IPS-20b (cell line): ENCODE data around the gene PHYHD1.
"Not testable (repeated sequence)": the region's sequence is repeated elsewhere in the genome, so short reads cannot be mapped to it uniquely, and the experiment has no call there.

Experiments used
- H3K27ac ChIP-seq: one replicate; pipeline ENCODE4 v1.5.1; 2013; ENCODE audit warnings: low read length
- H3K27me3 ChIP-seq: 2 replicates; pipeline ENCODE4 v1.6.1; 2013; ENCODE audit warnings: mild to moderate bottlenecking, low read length, inconsistent platforms; ENCODE audit not compliant: insufficient read depth
- H3K36me3 ChIP-seq: 2 replicates; pipeline ENCODE4 v1.6.1; 2013; ENCODE audit warnings: low read depth, mild to moderate bottlenecking, inconsistent platforms, low read length, moderate library complexity; ENCODE audit not compliant: insufficient read depth
- H3K4me1 ChIP-seq: 2 replicates; pipeline ENCODE4 v1.6.1; 2013; ENCODE audit warnings: mild to moderate bottlenecking, control low read depth, inconsistent platforms, low read length, moderate library complexity; ENCODE audit not compliant: insufficient read depth
- H3K4me3 ChIP-seq: 2 replicates; pipeline ENCODE4 v1.5.1; 2013; ENCODE audit warnings: mild to moderate bottlenecking, low read length, inconsistent platforms
- H3K9ac ChIP-seq: 2 replicates; pipeline ENCODE4 v1.6.1; 2013; ENCODE audit warnings: low read depth, mild to moderate bottlenecking, inconsistent platforms, low read length, moderate library complexity
- H3K9me3 ChIP-seq: 2 replicates; pipeline ENCODE4 v1.6.1; 2013; ENCODE audit warnings: mild to moderate bottlenecking, low read depth, low read length, inconsistent platforms; ENCODE audit not compliant: insufficient read depth

PHYHD1 gene

DNA sequence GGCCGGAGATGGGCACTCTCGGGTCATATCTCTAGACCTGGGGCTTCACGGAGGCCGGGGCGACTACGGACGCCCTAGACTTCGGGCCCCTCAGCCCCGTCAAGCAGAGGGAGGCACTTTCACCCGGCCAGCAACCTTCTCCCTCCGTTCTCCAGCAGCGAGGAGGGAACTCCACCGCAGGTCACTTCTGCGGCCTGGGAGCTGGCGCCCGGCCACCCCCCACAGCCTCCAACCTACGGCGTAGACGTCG lies 26.4 kb downstream of the PHYHD1 start:
- peaks cover 6% of the 10 kb centered on the region for H3K4me1 ChIP-seq
- H3K4me3 ChIP-seq: peak overlapping the region; percentile 89
- H3K9ac ChIP-seq: peak overlapping the region; percentile 88
- peaks cover 36% of the 10 kb centered on the region; the same call in 1 of the 2 replicates for H3K36me3 ChIP-seq
- no peaks in the 10 kb centered on the region for H3K9me3 ChIP-seq
- no peaks in the 10 kb centered on the region for H3K27me3 ChIP-seq
- H3K27ac ChIP-seq: peak overlapping the region; percentile 59

DNA sequence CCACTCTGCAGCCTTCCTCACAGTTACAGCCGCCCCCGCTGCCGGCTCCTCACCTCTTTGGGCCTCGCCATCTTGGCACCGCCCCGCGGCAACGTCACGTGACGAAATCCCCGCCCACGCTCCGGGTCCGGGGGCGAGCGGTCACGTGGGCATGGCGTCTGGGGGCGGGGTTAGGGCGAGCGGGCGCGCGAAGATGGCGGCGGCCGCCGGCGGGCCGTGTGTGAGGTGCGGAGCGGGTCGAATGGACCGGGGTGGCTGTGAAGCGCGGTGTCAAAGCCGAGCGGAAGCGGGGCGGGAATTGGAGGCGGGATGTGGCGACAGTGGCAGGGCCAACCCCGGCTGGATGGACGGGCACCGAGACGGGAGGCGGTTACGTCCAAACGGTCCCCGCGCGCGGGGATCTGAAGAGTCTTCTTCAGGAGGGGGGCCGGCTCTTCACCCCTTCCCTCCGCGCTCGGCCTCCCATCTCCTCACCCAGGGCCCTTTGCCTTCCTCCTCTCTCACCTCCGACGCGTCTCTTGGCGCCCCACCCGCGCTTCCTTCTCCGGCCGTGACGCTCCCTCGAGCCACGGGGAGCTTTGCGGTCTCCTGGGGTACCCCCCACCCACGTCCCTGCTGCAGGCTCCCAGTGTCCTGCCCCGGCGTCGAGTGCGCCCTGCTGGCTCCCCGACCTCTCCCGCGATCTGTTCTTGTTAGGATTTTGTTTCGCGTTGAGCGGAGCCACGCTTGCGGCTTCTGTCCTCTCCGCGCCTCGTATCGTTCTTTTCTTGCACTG lies 26.9 kb downstream of the PHYHD1 start, which contains the start of the genes DOLK and NUP188:
TSS of gene DOLK (minus strand) at position 77 of the 775 bp plus-strand sequence. CDS start 300 bp downstream, outside the sequence.
TSS of gene NUP188 (plus strand) at position 173 of the 775 bp plus-strand sequence. CDS start at position 194, 21 bp downstream.
- peak within 1 kb of the TSS; percentile 59 for H3K27ac ChIP-seq
- H3K9ac ChIP-seq: peak within 1 kb of the TSS; percentile 88
- H3K36me3 ChIP-seq: peaks cover 41% of the 10 kb centered on the region
- H3K4me3 ChIP-seq: peak within 1 kb of the TSS; percentile 89
- H3K27me3 ChIP-seq: no peaks in the 10 kb centered on the region
- H3K9me3 ChIP-seq: no peaks in the 10 kb centered on the region
- peaks cover 6% of the 10 kb centered on the region for H3K4me1 ChIP-seq

DNA sequence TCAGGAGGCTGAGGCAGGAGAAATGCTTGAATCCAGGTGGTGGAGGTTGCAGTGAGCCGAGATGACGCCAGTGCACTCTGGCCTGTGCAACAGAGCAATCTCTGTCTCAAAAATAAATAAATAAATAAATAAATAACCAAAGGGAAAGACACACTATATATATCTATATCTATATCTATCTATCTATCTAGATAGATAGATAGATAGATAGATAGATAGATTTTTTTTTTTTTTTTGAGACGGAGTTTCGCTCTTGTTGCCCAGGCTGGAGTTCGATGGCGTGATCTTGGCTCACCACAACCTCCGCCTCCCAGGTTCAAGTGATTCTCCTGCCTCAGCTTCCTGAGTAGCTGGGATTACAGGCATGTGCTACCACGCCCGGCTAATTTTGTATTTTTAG lies 40.6 kb downstream of the PHYHD1 start:
- not testable (repeated sequence) for H3K4me1 ChIP-seq, H3K9ac ChIP-seq, H3K9me3 ChIP-seq, H3K27me3 ChIP-seq, H3K27ac ChIP-seq, H3K4me3 ChIP-seq
- peaks cover 90% of the 10 kb centered on the region for H3K36me3 ChIP-seq

DNA sequence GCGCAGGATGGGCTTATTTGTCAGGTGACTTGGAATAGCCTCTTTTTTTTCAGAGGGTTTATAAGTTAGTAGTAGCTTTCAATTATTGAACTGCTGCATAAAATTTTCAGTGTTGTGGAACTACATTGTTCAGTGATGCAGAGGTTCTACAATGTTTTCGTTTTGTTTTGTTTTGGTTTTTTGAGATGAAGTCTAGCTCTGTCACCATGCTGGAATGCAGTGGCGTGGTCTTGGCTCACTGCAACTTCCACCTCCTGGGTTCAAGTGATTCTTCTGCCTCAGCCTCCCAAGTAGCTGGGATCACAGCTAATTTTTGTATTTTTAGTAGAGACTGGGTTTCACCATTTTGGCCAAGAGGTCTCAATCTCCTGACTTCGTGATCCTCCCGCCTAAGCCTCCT lies 48.7 kb downstream of the PHYHD1 start:
- Histone ChIP-seq H3K27ac (no peak overlapping the region), H3K9ac (no peak overlapping the region), H3K27me3 (no peaks in the 10 kb centered on the region), H3K4me1 (no peaks in the 10 kb centered on the region), H3K4me3 (no peak overlapping the region), H3K36me3 (peaks cover 90% of the 10 kb centered on the region), H3K9me3 (no peaks in the 10 kb centered on the region)

DNA sequence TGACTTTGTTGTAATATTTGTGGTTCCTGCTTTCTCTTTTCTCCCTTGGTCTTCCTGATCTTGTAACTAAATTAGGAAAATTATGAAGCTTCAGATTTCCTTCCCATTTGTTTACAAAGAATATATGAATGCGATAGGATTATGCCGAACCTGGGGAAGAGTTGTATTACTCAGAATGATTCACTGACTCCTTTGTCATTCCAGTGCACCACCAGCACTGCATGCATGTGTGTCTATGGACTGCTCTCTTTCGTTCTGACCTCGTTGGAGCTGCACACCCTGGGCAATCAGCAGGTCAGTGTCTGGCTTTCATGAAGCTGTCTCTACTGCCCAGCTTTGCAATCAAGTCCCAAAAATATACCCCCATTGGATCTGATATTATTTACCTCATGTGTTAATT lies 52.2 kb downstream of the PHYHD1 start:
- peaks cover 98% of the 10 kb centered on the region for H3K36me3 ChIP-seq
- no peaks in the 10 kb centered on the region for H3K9me3 ChIP-seq
- no peak overlapping the region for H3K27ac ChIP-seq
- H3K27me3 ChIP-seq: no peaks in the 10 kb centered on the region
- no peak overlapping the region for H3K9ac ChIP-seq
- H3K4me3 ChIP-seq: no peak overlapping the region
- no peaks in the 10 kb centered on the region for H3K4me1 ChIP-seq

DNA sequence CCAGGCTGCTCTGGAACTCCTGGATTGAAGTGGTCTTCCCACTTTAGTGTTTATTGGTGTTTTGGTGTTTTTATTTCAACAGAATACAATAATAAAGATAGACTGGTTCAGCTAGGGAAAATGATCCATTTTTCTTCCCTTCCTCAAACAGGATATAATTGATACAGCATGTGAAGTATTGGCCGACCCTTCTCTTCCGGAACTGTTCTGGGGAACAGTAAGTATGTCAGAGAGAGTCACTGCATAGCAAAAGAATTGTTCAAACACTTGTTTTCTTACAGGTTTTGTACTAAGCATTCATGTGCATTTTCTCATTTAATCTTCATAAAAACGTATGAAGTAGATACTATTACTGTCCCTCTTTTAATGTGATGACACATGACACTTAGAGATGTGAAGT lies 58.3 kb downstream of the PHYHD1 start:
- no peaks in the 10 kb centered on the region for H3K27me3 ChIP-seq
- H3K36me3 ChIP-seq: peaks cover 91% of the 10 kb centered on the region

DNA sequence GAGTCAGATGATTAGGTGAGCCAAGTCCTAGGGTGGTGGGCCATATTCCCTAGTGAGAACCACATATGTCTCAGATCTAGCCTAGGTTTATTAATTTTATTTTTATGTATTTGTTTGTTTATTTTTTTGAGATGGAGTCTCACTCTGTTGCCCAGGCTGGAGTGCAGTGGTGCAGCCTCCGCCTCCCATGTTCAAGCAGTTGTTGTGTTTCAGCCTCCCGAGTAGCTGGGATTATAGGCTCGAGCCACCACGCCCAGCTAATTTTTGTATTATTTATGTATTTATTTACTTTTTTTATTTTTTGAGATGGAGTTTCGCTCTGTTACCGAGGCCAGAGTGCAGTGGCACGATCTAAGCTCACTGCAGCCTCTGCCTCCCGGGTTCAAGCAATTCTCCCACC lies 62.8 kb downstream of the PHYHD1 start:
- no peak overlapping the region for H3K27ac ChIP-seq
- no peak overlapping the region for H3K4me3 ChIP-seq
- H3K9ac ChIP-seq: no peak overlapping the region
- H3K36me3 ChIP-seq: peaks cover 95% of the 10 kb centered on the region
- no peaks in the 10 kb centered on the region for H3K27me3 ChIP-seq
- no peaks in the 10 kb centered on the region for H3K9me3 ChIP-seq
- H3K4me1 ChIP-seq: no peaks in the 10 kb centered on the region

More for the DNA sequence above, 58.3 kb downstream of the PHYHD1 start:
- H3K4me3 ChIP-seq: no peak overlapping the region
- no peak overlapping the region for H3K9ac ChIP-seq
- H3K27ac ChIP-seq: no peak overlapping the region
- no peaks in the 10 kb centered on the region for H3K9me3 ChIP-seq
- no peaks in the 10 kb centered on the region for H3K4me1 ChIP-seq

DNA sequence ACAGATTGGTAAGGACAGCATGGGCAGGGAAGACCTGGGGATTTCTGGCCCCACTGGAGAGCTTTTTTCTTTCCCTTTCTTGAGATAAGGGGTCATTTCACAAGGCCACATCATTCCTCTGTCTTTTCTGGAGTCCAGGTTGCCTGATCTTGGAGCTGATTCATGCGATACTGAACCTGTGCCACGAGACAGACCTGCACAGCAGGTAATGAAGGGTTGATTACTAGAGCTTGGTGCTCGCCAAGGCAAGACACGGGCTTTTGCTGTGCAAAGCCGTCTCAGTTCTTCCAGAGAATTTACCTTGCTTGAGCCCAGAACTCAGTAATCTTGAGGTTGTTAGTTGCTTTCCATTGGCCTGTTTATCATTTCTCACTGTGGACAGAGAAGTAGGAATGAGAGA lies 65.9 kb downstream of the PHYHD1 start:
- H3K9ac ChIP-seq: no peak overlapping the region
- H3K27ac ChIP-seq: no peak overlapping the region
- H3K36me3 ChIP-seq: peaks cover 93% of the 10 kb centered on the region
- H3K4me3 ChIP-seq: no peak overlapping the region
- no peaks in the 10 kb centered on the region for H3K4me1 ChIP-seq
- no peaks in the 10 kb centered on the region for H3K27me3 ChIP-seq
- no peaks in the 10 kb centered on the region for H3K9me3 ChIP-seq

DNA sequence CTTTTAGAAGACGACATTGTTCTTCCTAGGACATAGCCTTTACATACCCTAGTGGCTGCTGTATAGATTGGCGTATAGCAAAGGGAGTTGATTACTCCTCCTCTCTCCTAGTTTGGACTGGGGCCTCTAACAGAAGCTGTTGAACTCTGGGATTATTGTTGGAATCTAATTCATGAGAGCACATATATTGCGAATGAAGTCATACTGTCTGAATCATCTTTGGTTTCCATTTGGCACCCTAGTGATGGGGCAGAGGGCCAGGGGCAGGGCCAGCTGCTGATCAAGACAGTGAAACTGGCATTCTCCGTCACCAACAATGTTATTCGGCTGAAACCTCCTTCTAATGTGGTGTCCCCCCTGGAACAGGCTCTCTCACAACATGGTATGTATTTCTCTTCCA lies 67.0 kb downstream of the PHYHD1 start:
- Histone ChIP-seq H3K27ac (no peak overlapping the region), H3K27me3 (no peaks in the 10 kb centered on the region), H3K9me3 (no peaks in the 10 kb centered on the region), H3K9ac (no peak overlapping the region), H3K36me3 (peaks cover 90% of the 10 kb centered on the region), H3K4me1 (no peaks in the 10 kb centered on the region), H3K4me3 (no peak overlapping the region)
